Renal cortex interstitium (tissue), 11 donors: ENCODE measurements around the gene CTNNA2. TPM values are rescaled to one million over a fixed set of nuclear protein-coding genes. Genes with fewer than 3 reads are reported as not detected.

Experiments used
- DNase-seq, 11 donors: peaks; one replicate each; pipeline ENCODE4 v3.0.0-alpha.2; 2013; ENCODE audit warnings: low read depth in 9 of 11, low spot score in 4 of 11; ENCODE audit errors: extremely low read depth in 1 of 11
- polyA plus RNA-seq, 3 donors: library from polyadenylated mRNA; unstranded; fragments of 120-200 nt; gene quantifications; one replicate each; pipeline ENCODE4 v1.2.1, GENCODE V29; 2013; ENCODE audit not compliant: insufficient read length in 3 of 3

The CTNNA2 gene
- polyA plus RNA-seq, 3 donors = 4.3 to 6.0 (median 4.7) TPM

DNA sequence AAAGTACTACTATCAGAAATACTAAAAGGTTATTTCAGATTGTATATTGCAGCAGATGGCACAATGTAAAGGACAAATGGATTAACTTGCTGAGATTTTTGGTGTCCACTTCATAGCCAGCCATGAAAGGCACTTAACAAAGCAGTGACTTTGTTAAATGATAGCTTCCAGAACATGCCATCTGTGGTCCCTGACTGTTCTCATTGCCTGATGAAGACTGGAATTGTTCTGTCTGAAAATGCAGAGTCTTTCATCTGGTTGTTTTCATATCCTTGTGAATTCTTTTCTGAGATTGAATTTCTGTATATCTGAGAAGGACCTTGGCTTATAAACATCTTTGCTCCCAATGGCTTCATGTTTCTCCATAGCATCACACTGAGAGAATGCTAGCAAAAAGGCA is 836.1 kb downstream of the CTNNA2 start:
- no peak for DNase-seq

DNA sequence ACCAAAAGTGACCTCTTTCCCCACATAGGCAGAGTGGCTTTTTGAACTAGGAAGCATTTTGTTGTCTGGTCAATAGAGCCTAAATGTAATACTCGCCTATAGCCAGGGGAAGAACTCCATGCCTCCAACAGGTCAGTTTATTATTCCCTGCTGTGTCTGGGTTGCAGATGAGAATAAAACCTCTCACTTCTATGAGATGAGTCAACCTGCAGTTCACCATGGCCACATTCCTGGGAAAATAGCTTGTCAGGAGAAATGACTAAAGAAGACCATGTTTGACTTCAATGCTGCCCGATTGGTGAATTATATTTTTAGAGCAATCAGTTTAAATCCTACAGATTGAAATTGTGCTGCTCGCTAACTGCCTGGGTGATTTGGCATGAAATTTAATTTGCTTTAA is 838.4 kb downstream of the CTNNA2 start:
- no peak for DNase-seq

DNA sequence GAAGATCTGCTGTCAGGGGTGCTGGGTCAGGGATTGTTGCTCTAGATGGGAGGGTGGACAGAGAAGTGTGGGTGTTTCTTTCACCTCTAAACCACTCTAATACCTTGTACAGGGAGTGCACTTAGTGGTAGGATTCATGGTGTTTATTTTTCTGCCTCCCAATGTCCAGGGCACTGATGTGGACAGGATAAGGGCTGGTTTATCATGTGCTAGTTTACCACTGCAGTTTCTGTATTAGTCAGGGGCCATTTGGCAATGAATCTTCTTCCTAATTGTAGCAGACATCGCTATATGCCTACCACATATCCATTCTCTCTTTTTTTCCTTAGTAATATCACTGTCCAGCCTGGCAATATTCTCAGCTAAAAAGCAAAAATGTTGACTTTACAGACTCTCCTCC is 842.0 kb downstream of the CTNNA2 start:
- no peak for DNase-seq

DNA sequence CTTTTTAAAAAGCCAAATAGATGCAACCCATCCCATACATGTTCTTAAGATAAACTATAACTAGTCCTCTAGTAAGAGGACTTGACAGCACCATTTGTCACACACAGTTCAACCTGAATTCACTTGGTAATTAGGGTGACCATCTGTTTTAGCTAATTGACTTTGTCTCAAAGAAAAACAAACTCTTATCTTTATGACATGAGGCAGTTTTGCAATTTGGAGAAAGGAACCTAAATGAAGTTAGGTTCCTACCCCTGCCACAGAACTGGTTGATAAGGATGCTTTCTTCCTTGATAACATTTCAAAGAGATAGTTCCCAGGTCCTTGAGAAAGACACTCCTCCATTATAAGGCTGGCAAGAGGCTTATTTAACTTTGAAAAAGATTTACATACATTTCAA is 849.1 kb downstream of the CTNNA2 start:
- no peak for DNase-seq

DNA sequence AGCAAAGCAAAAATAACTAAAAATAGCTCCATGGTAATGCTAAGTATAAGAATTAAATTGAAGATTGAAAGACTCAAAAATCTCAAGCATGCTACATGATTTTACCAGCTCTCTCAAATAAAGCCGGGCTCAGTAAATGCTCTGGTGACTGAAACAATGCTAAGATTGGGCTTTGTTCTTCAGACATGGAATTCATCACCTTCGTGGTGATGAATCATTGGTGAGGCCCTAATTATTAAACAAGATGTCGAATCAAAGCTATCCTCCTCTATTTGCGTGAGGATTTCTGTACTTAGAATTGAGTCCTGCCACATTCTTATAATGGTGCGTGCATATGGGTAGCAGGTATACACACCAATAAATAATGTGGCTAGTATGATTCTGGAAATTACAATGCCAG is 850.5 kb downstream of the CTNNA2 start:
- no peak for DNase-seq

DNA sequence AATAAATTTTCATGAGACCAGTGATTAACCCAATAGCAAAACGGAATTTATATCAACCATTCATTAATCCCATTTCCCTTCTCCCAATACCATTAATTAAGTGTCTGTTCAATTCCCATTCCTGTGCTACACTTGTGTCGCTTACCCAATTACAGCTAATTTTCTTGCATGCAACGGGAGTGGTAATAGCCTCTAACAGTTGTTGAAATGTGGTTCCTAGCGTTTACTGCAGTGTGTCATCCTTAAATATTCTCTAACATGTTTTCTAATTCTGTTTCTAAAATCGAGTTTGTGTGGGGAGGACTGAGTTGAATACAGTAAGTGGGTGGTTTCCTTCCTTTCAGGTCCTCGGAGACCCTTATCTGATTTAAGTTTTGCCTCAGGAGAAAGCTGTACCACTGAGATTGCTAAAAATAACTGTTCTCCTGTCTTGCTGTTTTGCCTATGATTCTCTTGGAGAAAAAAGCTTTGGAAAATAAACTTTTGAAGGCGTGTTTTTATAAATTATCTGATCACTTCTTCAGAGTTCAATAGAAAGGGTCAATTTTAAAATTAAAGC is 851.0 kb downstream of the CTNNA2 start:
- no peak for DNase-seq

DNA sequence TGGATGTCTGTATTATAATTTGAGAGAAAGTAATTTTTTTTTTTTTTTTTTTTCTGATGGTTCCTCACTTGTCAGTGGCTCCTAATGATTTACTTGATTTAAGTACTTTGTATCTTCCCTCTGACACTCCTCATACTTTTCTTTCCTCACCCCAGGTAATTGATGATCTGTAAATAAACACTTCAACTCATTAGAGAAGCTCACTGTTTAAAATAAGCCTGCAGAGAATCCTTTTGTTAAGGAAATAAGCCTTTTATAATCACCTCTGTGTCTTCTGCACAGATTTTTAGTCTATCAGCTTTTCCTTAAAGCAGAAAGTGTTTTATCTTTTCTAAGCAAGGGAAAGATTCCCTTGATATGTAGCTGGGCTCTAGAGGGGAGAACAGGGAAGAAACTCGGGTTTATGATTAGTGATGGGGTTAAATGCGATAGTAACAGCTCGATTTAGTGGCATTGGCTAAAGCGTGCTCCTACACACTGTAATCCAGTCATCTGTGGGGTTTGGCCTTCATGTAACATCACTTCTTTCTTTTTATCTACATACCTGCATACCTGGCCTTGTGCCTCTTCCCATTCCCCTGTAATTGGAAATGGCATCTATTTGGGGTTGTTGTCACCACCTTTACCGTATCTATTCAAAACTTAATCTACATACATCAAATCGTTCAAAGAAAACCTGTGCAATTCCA is 851.8 kb downstream of the CTNNA2 start:
- DNase-seq = no peak

DNA sequence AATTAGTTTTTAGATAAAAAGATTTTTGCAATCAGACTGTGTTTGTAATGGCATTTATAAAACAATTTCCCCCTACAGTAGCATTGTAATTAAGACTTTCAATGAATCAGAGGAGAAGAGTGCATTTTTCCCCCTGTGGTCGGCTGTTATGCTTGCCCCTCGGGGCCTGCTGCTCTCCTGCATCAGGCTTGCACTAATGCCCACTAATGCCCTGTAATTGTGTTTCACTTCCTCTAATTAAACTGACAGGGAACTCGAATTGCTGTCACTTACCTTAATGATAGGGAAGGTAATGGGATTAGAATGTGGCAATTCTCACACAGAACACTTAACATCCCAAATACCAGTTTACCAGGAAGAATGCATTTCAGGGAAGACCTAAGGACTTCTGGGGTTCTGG is 852.9 kb downstream of the CTNNA2 start:
- no peak for DNase-seq

DNA sequence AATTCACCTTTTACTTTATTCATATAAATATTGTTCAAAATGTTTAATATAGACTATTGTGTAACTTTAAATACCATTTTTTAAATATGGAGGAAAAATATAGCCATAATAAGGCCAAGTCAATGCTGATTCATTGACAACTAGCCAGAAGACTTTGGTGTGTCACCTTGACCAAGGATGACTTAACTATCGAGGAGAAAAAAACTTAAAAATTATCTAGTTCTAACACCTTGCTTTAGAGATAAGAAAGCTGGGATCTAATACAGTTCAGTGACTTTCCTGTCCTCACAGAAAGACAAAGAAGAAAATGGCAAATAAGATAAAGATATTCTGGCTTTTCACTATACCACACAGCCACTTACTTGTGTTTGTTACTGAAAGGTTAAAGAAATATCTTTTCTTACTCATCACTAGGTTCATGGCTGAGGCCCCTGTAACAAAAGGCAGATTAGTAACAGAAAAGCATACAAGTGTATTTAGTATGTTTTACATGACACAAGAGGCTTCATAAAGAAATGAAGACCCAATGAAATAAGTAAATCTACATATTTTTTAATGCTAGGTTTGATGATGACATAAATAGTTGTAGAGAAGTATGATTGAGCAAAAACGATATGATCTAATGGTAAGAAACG is 857.6 kb downstream of the CTNNA2 start:
- DNase-seq = no peak

DNA sequence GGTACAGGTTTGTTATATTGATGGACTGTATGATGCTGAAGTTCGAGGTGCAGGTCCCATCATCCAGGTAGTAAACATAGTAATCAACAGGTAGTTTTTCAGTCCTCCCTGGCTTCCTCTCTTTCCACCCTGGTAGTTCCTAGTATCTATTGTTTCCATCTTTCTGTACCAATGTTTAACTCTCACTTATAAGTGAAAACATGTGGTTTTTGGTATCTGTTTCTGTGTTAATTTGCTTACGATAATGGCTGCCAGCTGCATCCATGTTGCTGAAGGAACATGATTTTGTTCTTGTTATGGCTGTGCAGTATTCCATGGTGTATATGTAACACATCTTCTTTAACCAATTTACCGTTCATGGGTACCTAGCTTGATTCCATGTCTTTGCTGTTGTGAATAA is 861.3 kb downstream of the CTNNA2 start:
- DNase-seq = no peak

DNA sequence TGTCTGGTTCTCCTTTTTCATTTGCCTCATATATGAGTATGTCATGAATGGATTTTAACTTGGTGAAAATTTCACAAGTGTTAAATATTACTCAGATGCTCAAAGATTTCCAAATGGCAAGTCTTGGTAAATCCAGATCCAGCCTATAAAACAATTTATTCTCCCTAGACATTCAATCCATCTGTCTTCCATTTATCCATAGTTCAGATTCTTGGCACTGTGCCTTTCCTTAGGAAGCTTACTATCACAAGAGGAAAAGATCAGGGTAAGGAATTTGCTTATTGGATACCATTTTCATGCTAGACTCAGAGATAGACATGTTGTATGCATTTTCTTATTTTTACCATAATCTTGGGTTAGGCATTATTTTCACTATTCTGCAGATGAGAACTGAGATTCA is 864.2 kb downstream of the CTNNA2 start:
- DNase-seq = no peak

DNA sequence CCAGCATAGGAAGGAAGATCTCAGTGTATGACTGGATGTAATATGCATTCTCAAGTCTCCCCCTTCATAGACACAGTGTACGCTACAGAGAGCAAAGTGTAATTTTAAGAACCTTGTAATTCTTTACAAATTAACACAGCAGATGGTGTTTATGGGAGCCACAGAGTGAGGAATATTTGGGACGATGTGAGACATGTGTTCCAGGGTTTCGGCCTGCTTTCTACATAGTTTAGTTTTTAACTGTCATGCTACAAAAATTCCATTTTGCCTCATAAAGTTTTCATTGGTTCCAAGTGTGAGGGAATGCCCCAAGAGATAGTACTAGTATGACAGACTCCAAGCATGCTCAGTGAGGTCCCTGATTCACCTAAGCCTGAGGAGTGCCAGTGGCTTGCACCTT is 867.9 kb downstream of the CTNNA2 start:
- DNase-seq = no peak

DNA sequence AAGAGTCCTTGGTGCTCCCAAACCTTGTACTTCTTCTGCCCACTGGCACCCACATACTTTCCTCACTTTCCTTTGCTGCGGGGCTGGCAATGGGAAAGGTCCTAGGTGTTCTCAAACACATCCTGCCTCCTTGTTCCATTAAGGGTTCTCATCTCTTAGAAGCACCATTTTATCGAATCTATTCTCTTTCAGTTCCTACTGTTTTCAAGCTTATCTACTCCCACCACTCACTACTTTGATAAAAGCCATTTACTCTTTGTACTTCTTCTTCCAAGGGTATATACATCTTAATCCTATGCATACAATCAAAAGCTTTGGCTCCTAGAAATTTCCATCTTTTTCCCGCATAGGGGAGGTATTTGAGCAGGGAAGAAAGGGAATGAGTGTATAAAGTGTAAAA is 868.8 kb downstream of the CTNNA2 start:
- DNase-seq = no peak

DNA sequence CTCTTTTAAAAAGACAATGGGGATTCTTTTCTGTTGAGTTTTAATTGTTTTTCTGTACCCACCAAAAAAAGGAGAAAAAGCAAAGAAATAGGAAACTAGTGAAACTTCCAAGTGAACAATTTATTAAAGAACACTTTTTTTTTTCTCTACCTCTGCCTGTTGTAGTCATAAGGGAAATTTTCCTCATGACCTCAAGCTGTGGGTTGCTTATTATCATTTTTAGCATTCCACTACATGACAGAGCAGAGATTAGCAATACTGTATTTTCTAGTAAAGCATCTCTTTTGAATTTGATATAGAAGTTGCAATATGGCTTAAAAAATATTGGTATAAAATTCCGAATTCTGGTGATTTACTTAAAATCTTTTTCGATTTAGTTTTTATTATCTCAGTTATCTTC is 879.6 kb downstream of the CTNNA2 start:
- no peak for DNase-seq

DNA sequence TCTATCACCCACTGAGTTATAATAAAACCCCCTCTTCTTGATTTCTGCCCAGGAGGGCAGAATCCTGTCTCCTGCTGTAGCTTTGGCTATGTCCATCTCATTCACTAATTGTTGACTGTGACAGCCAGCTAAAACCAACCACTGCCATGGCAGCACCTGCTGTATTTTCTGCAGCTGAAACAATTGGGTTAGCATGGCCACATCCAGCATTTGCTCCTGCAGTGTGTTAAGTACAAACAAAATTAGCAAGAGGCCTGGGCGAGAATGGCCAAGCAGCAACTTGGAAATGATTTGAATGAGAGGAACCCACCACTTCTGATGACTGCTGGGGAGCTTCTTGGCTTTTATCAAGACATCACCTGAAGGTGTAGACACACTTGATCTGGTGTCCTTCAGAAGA is 881.1 kb downstream of the CTNNA2 start:
- DNase-seq = no peak

DNA sequence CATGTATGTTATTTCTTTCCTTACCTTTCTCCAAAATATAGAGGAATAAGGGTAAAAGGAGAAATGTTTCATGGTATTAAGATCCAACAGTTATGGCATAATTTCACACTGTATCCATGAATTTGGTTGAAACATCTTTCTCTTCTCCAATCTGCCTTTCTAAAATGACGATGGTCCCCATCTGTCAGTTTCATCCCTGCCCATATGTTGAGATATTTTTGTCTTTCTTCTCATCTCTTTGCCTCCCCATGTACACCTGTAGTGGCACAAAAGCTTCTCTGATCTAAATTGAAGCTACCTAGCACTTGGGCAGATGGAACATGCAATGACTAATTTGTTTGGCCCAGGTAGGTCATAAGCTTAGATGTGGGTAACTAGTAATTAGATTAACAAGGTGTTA is 882.4 kb downstream of the CTNNA2 start:
- no peak for DNase-seq

DNA sequence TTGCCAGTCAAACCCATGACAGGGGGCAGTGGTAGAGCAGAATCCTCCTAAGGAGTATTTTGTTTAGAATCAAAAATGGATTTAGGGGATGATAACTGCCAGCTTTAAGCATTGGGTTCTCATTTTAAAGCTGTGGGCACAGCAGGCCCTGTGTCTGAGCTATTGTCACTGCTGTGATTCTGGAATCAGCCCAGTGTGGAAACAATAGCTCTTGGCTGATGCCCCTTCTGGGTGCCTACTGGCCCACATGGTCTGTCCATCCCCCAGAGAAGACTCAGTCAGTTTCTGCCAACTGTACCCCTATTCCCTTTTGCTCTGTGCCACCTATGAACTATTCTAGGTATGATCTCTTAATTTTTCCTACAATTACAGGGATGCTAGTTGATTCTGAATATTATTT is 883.4 kb downstream of the CTNNA2 start:
- no peak for DNase-seq

DNA sequence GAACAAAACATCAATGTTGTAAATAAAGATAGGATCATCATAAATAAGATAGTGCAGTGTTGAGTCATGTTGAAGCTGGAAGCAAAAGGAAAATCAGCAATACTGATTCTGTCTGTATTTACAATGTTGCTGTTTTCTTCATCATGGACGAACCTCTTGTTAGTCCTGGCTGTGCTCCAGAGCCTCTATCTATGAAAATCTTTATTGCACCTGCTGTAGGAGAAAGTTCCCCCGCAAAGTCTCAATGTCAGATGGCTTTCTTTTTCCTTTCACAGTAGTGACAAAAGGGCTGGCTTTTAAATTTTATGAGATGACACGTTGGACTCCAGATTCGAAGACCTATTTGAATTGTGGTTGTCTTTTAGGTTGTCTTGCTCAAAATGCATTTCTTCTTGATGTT is 890.2 kb downstream of the CTNNA2 start:
- DNase-seq = no peak

DNA sequence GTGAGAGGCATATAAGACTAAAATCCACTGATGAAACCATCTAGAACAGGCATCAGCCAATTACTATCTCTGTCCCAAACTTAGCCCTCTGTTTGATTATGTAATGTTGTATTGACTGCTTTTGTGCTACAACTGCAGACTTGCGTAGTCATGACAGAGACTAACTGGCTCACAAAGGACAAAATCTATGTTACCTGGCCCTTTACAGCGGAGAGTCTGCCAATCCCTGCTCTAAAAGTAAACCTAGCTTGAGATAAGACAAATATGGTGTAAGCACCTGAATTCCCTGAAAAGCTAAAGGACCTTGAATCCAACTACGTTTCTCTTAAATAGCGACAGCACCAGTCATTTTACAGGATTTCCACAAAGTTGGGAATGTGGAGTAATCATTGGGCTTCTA is 894.5 kb downstream of the CTNNA2 start:
- no peak for DNase-seq

DNA sequence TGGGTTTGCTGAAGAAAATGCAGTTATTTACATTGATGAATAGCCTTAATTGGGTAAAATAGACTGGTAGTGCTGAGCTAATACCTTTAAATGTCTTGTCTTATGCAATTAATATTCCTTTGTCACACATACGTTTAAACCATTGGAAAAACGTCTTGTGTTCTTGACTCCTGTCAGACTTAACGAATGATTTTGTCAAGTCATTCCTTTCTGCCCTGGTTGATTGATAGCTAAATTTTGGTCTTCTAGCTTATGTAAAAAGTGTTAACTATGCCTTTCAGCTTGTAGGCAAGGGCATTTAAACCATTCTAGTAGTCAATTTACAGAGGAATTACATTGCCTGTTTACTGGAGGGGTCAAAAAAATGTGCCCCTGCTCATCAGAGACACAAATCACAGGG is 897.5 kb downstream of the CTNNA2 start:
- no peak for DNase-seq

DNA sequence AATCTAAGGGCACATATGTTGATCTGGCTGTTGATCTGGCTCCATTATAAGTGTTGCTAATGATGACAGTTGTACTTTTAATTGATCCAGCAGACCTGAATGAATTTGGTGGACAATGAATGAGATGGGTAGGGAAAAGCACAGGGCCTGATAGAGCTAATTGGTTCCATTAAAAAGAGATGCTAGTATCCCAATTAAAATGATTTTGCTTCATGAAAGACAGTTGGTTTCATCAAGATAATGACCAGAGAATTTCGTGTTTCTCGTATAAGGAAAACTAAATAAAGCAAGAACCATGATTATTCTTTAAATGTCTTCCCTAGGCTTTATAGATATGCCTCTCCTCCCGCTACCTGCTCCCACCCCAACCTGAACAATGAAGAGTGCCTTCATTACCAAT is 900.3 kb downstream of the CTNNA2 start:
- no peak for DNase-seq
